CD8-positive, alpha-beta memory T cell (primary cell): ENCODE measurements around the gene SOX5. TPM values are rescaled to one million over a fixed set of nuclear protein-coding genes. Genes with fewer than 3 reads are reported as not detected.

Source experiments
- CTCF ChIA-PET: fragments of 350-600 bp; sonication (Branson Sonifier 250); formaldehyde crosslinking; loops from one replicate; lab custom pipeline; 2021; ENCODE audit warnings: antibody characterized with exemption; lab: Charles Lee
- POLR2A ChIA-PET: fragments of 350-600 bp; sonication (Branson Sonifier 250); formaldehyde crosslinking; loops from one replicate; lab custom pipeline; 2021; ENCODE audit warnings: antibody characterized with exemption; lab: Charles Lee
- DNase-seq, 5 donors: peaks; one replicate each; pipeline versions ENCODE4 v3.0.0 to v3.0.0-alpha.2; 2020 to 2022; ENCODE audit warnings: mixed read lengths in 1 of 5
- H3K27ac ChIP-seq: one replicate; pipeline ENCODE4 v1.7.0; 2013; ENCODE audit warnings: low read depth, mild to moderate bottlenecking, low read length, moderate library complexity
- H3K27me3 ChIP-seq: 2 replicates; pipeline ENCODE4 v1.7.0; 2013; ENCODE audit warnings: low read length, mild to moderate bottlenecking; ENCODE audit not compliant: insufficient read depth, poor library complexity, severe bottlenecking
- H3K36me3 ChIP-seq: 2 replicates; pipeline ENCODE4 v1.7.0; 2013; ENCODE audit warnings: mild to moderate bottlenecking, low read length, moderate library complexity; ENCODE audit not compliant: insufficient read depth
- H3K4me1 ChIP-seq: 2 replicates; pipeline ENCODE4 v1.7.0; 2013; ENCODE audit warnings: mild to moderate bottlenecking, low read length, moderate library complexity; ENCODE audit not compliant: insufficient read depth
- H3K4me3 ChIP-seq: 2 replicates; pipeline ENCODE4 v1.7.0; 2013; ENCODE audit warnings: mild to moderate bottlenecking, low read length
- H3K9me3 ChIP-seq: 2 replicates; pipeline ENCODE4 v1.7.0; 2013; ENCODE audit warnings: mild to moderate bottlenecking, low read length
- H3K27ac Mint-ChIP-seq, 8 donors: one replicate each; pipeline ENCODE4 v1.8.0; 2020 to 2021; ENCODE audit warnings: mixed read lengths in 8 of 8, mild to moderate bottlenecking in 6 of 8, inconsistent platforms in 3 of 8, moderate library complexity in 3 of 8
- H3K27me3 Mint-ChIP-seq, 2 donors: one replicate each; pipeline ENCODE4 v1.8.0; 2020 to 2021; ENCODE audit warnings: mixed read lengths in 2 of 2, mild to moderate bottlenecking in 1 of 2, moderate library complexity in 1 of 2
- H3K36me3 Mint-ChIP-seq, 3 donors: one replicate each; pipeline ENCODE4 v1.8.0; 2020 to 2021; ENCODE audit warnings: mixed read lengths in 3 of 3, inconsistent platforms in 1 of 3, mild to moderate bottlenecking in 1 of 3
- H3K4me1 Mint-ChIP-seq, 3 donors: one replicate each; pipeline ENCODE4 v1.8.0; 2020 to 2021; ENCODE audit warnings: mixed read lengths in 3 of 3, inconsistent platforms in 1 of 3, mild to moderate bottlenecking in 1 of 3
- H3K4me3 Mint-ChIP-seq, 7 donors: one replicate each; pipeline ENCODE4 v1.8.0; 2020 to 2021; ENCODE audit warnings: mixed read lengths in 7 of 7, mild to moderate bottlenecking in 6 of 7, moderate library complexity in 4 of 7, inconsistent platforms in 2 of 7
- H3K9me3 Mint-ChIP-seq, 5 donors: one replicate each; pipeline ENCODE4 v1.8.0; 2020 to 2022; ENCODE audit warnings: mixed read lengths in 5 of 5, mild to moderate bottlenecking in 3 of 5, moderate library complexity in 2 of 5, inconsistent platforms in 1 of 5
- polyA plus RNA-seq: library from polyadenylated mRNA; unstranded; fragments of 300-500 nt; fragmentation: Illumina TruSeq; gene quantifications from one replicate; pipeline ENCODE4 v1.2.3, GENCODE V29; 2021
- total RNA-seq, 2 experiments: library from RNA; stranded (reverse); gene quantifications; one replicate each; pipeline ENCODE4 v1.2.3, GENCODE V29; 2021

SOX5 gene
- total and polyA plus RNA-seq, 3 experiments from 2014 or later, result 0.13 to 0.18 TPM; not detected in 1

GRCh38 chr12:23611320-23611719, 338.1 kb downstream of the SOX5 start:
- no peaks in the 10 kb centered on the region for H3K36me3 ChIP-seq
- no peaks in the 10 kb centered on the region for H3K27me3 Mint-ChIP-seq
- POLR2A ChIA-PET, result no interaction called here
- H3K27ac Mint-ChIP-seq, result no peak overlapping the region
- H3K27ac ChIP-seq, result no peak overlapping the region
- H3K9me3 Mint-ChIP-seq, result peaks cover 0 to 26% (median 0%) of the 10 kb centered on the region in 5 donors
- H3K4me3 ChIP-seq, result no peak overlapping the region
- H3K36me3 Mint-ChIP-seq, result no peaks in the 10 kb centered on the region
- no peaks in the 10 kb centered on the region for H3K4me1 Mint-ChIP-seq
- CTCF ChIA-PET, result no interaction called here
- no peaks in the 10 kb centered on the region for H3K9me3 ChIP-seq
- DNase-seq, result no peak
- H3K4me3 Mint-ChIP-seq, result no peak overlapping the region
- no peaks in the 10 kb centered on the region for H3K27me3 ChIP-seq
- H3K4me1 ChIP-seq, result no peaks in the 10 kb centered on the region

- CTCF ChIA-PET, result no interaction called here
- Histone ChIP-seq H3K4me1 (no peaks in the 10 kb centered on the region), H3K36me3 (no peaks in the 10 kb centered on the region), H3K4me3 (no peak overlapping the region), H3K27me3 (no peaks in the 10 kb centered on the region), H3K9me3 (no peaks in the 10 kb centered on the region), H3K27ac (no peak overlapping the region)
- no peak for DNase-seq
- POLR2A ChIA-PET, result no interaction called here
- peaks cover 8 to 17% (median 10%) of the 10 kb centered on the region in 5 donors for H3K9me3 Mint-ChIP-seq
- no peaks in the 10 kb centered on the region for H3K4me1 Mint-ChIP-seq
- no peaks in the 10 kb centered on the region for H3K27me3 Mint-ChIP-seq
- H3K36me3 Mint-ChIP-seq, result peaks cover 0 to 5% (median 0%) of the 10 kb centered on the region in 3 donors
- no peak overlapping the region for H3K27ac Mint-ChIP-seq
- H3K4me3 Mint-ChIP-seq, result no peak overlapping the region
Observed at GRCh38 chr12:23600919-23601318, 348.6 kb downstream of the SOX5 start.

- H3K4me1 ChIP-seq, result no peaks in the 10 kb centered on the region
- H3K27ac ChIP-seq, result no peak overlapping the region
- H3K36me3 ChIP-seq, result no peaks in the 10 kb centered on the region
- CTCF ChIA-PET, result no interaction called here
- no peaks in the 10 kb centered on the region for H3K27me3 Mint-ChIP-seq
- H3K27ac Mint-ChIP-seq, result no peak overlapping the region
- POLR2A ChIA-PET, result no interaction called here
- H3K4me3 ChIP-seq, result no peak overlapping the region
- no peaks in the 10 kb centered on the region for H3K27me3 ChIP-seq
- peaks cover 0 to 7% (median 0%) of the 10 kb centered on the region in 3 donors for H3K36me3 Mint-ChIP-seq
- H3K4me3 Mint-ChIP-seq, result no peak overlapping the region
- peaks cover 8 to 16% (median 12%) of the 10 kb centered on the region in 5 donors for H3K9me3 Mint-ChIP-seq
- no peaks in the 10 kb centered on the region for H3K9me3 ChIP-seq
- H3K4me1 Mint-ChIP-seq, result no peaks in the 10 kb centered on the region
- DNase-seq, result no peak
Observed at GRCh38 chr12:23596568-23596967, 352.9 kb downstream of the SOX5 start.

GRCh38 chr12:23587833-23588559, 361.5 kb downstream of the SOX5 start:
- CTCF ChIA-PET, result no interaction called here
- no peaks in the 10 kb centered on the region for H3K36me3 ChIP-seq
- no peaks in the 10 kb centered on the region for H3K27me3 ChIP-seq
- Mint-ChIP-seq H3K4me1 (no peaks in the 10 kb centered on the region), H3K27me3 (no peaks in the 10 kb centered on the region), H3K36me3 (no peaks in the 10 kb centered on the region), H3K9me3 (peaks cover 0 to 3% (median 2%) of the 10 kb centered on the region in 5 donors), H3K4me3 (no peak overlapping the region), H3K27ac (no peak overlapping the region)
- POLR2A ChIA-PET, result no interaction called here
- no peak overlapping the region for H3K27ac ChIP-seq
- H3K4me1 ChIP-seq, result no peaks in the 10 kb centered on the region
- no peak overlapping the region for H3K4me3 ChIP-seq
- H3K9me3 ChIP-seq, result no peaks in the 10 kb centered on the region
- DNase-seq, result no peak

- H3K4me1 ChIP-seq, result no peaks in the 10 kb centered on the region
- no peak overlapping the region for H3K4me3 ChIP-seq
- Mint-ChIP-seq H3K9me3 (peaks cover 0 to 5% (median 3%) of the 10 kb centered on the region in 5 donors), H3K27ac (no peak overlapping the region), H3K27me3 (no peaks in the 10 kb centered on the region), H3K36me3 (no peaks in the 10 kb centered on the region), H3K4me1 (no peaks in the 10 kb centered on the region), H3K4me3 (no peak overlapping the region)
- ChIA-PET POLR2A (no interaction called here), CTCF (no interaction called here)
- no peaks in the 10 kb centered on the region for H3K27me3 ChIP-seq
- H3K9me3 ChIP-seq, result no peaks in the 10 kb centered on the region
- DNase-seq, result no peak
- no peak overlapping the region for H3K27ac ChIP-seq
- H3K36me3 ChIP-seq, result no peaks in the 10 kb centered on the region
Observed at GRCh38 chr12:23585782-23586163, 363.7 kb downstream of the SOX5 start.

- no peaks in the 10 kb centered on the region for H3K4me1 ChIP-seq
- no peak overlapping the region for H3K27ac ChIP-seq
- no peaks in the 10 kb centered on the region for H3K36me3 ChIP-seq
- H3K36me3 Mint-ChIP-seq, result no peaks in the 10 kb centered on the region
- no peak overlapping the region for H3K27ac Mint-ChIP-seq
- H3K9me3 ChIP-seq, result no peaks in the 10 kb centered on the region
- no peaks in the 10 kb centered on the region for H3K27me3 ChIP-seq
- H3K4me3 Mint-ChIP-seq, result no peak overlapping the region
- ChIA-PET POLR2A (no interaction called here), CTCF (no interaction called here)
- H3K9me3 Mint-ChIP-seq, result peaks cover 0 to 5% (median 0%) of the 10 kb centered on the region in 5 donors
- H3K4me3 ChIP-seq, result no peak overlapping the region
- H3K27me3 Mint-ChIP-seq, result no peaks in the 10 kb centered on the region
- no peaks in the 10 kb centered on the region for H3K4me1 Mint-ChIP-seq
- no peak for DNase-seq
Observed at GRCh38 chr12:23585156-23585781, 364.2 kb downstream of the SOX5 start.

GRCh38 chr12:23581913-23582312, 367.6 kb downstream of the SOX5 start:
- POLR2A ChIA-PET, result no interaction called here
- H3K27ac Mint-ChIP-seq, result no peak overlapping the region
- H3K27me3 ChIP-seq, result no peaks in the 10 kb centered on the region

GRCh38 chr12:23579257-23579656, 370.2 kb downstream of the SOX5 start:
- no peaks in the 10 kb centered on the region for H3K4me1 ChIP-seq
- H3K27me3 ChIP-seq, result no peaks in the 10 kb centered on the region
- Mint-ChIP-seq H3K36me3 (no peaks in the 10 kb centered on the region), H3K4me3 (no peak overlapping the region), H3K9me3 (peaks cover 0 to 12% (median 5%) of the 10 kb centered on the region in 5 donors), H3K27me3 (no peaks in the 10 kb centered on the region), H3K27ac (no peak overlapping the region), H3K4me1 (no peaks in the 10 kb centered on the region)
- H3K27ac ChIP-seq, result no peak overlapping the region
- POLR2A ChIA-PET, result no interaction called here
- DNase-seq, result no peak
- no peak overlapping the region for H3K4me3 ChIP-seq
- H3K9me3 ChIP-seq, result no peaks in the 10 kb centered on the region
- CTCF ChIA-PET, result no interaction called here
- H3K36me3 ChIP-seq, result no peaks in the 10 kb centered on the region

More at GRCh38 chr12:23581913-23582312, 367.6 kb downstream of the SOX5 start:
- no peaks in the 10 kb centered on the region for H3K4me1 Mint-ChIP-seq
- H3K27ac ChIP-seq, result no peak overlapping the region
- H3K27me3 Mint-ChIP-seq, result no peaks in the 10 kb centered on the region
- no peaks in the 10 kb centered on the region for H3K36me3 ChIP-seq
- no peak overlapping the region for H3K4me3 ChIP-seq
- no peak for DNase-seq
- peaks cover 0 to 5% (median 5%) of the 10 kb centered on the region in 5 donors for H3K9me3 Mint-ChIP-seq
- H3K9me3 ChIP-seq, result no peaks in the 10 kb centered on the region
- no peaks in the 10 kb centered on the region for H3K4me1 ChIP-seq
- no peak overlapping the region for H3K4me3 Mint-ChIP-seq
- no peaks in the 10 kb centered on the region for H3K36me3 Mint-ChIP-seq
- CTCF ChIA-PET, result no interaction called here
